Hepatocyte (in vitro differentiated cells): Measurements from ENCODE around the gene PCSK6. TPM values are rescaled to one million over a fixed set of nuclear protein-coding genes. Genes with fewer than 3 reads are reported as not detected.

Experiments
- DNase-seq: peaks from one replicate; pipeline ENCODE4 v3.0.0-alpha.2; 2016; ENCODE audit warnings: low spot score
- H2AFZ ChIP-seq: fragments of 200-600 bp; sonication (generic); 2 replicates; pipeline ENCODE4 v1.6.0; 2016; ENCODE audit warnings: antibody characterized with exemption, mild to moderate bottlenecking
- H3K27ac ChIP-seq: fragments of 200-600 bp; sonication (generic); 2 replicates; pipeline ENCODE4 v1.5.1; 2016; ENCODE audit warnings: mild to moderate bottlenecking
- H3K27me3 ChIP-seq: fragments of 200-600 bp; sonication (generic); 2 replicates; pipeline ENCODE4 v1.6.1; 2016
- H3K36me3 ChIP-seq: fragments of 200-600 bp; sonication (generic); replicated peaks from 2 replicates; pipeline ENCODE4 v1.5.1; 2016; ENCODE audit warnings: low read depth; ENCODE audit not compliant: insufficient read depth
- H3K4me1 ChIP-seq: fragments of 200-600 bp; sonication (generic); 2 replicates; pipeline ENCODE4 v1.5.1; 2016; ENCODE audit warnings: mild to moderate bottlenecking, moderate library complexity; ENCODE audit not compliant: insufficient read depth
- H3K4me2 ChIP-seq: fragments of 200-600 bp; sonication (generic); 2 replicates; pipeline ENCODE4 v1.6.0; 2016
- H3K4me3 ChIP-seq: fragments of 200-600 bp; sonication (generic); 2 replicates; pipeline ENCODE4 v1.5.1; 2016; ENCODE audit warnings: mild to moderate bottlenecking
- H3K79me2 ChIP-seq: fragments of 200-600 bp; sonication (generic); 2 replicates; pipeline ENCODE4 v1.6.0; 2017; ENCODE audit warnings: mild to moderate bottlenecking
- H3K9me2 ChIP-seq: fragments of 200-600 bp; sonication (generic); replicated peaks from 2 replicates; pipeline ENCODE4 v1.6.0; 2017; ENCODE audit warnings: mild to moderate bottlenecking; ENCODE audit not compliant: insufficient read depth
- H3K9me3 ChIP-seq: fragments of 200-600 bp; sonication (generic); 2 replicates; pipeline ENCODE4 v1.5.1; 2016; ENCODE audit warnings: low read depth, mild to moderate bottlenecking
- H4K20me1 ChIP-seq: fragments of 200-600 bp; sonication (generic); 2 replicates; pipeline ENCODE4 v1.6.0; 2016; ENCODE audit warnings: mild to moderate bottlenecking; ENCODE audit not compliant: insufficient read depth, poor library complexity, severe bottlenecking
- EZH2 ChIP-seq: fragments of 200-600 bp; sonication (generic); IDR thresholded peaks from 2 replicates; pipeline ENCODE4 v1.6.1; 2016; ENCODE audit warnings: antibody characterized with exemption, mild to moderate bottlenecking, borderline replicate concordance
- EZH2phosphoT487 ChIP-seq: fragments of 200-600 bp; sonication (generic); IDR thresholded peaks from one replicate; pipeline ENCODE4 v1.6.1; 2018; ENCODE audit warnings: antibody characterized with exemption, mild to moderate bottlenecking, low read depth, moderate library complexity; ENCODE audit not compliant: unreplicated experiment, severe bottlenecking
- WGBS: methylation state at CpG from one replicate; pipeline ENCODE4 v1.1.6; 2016; ENCODE audit warnings: low lambda C conversion rate; ENCODE audit errors: missing lambda C conversion rate; 5-methylcytosine and 5-hydroxymethylcytosine counted together
- polyA plus RNA-seq: library from polyadenylated mRNA; unstranded; fragments of >200 nt; fragmentation: Nextera tagmentation; extraction: Ambion mirVana; gene quantifications from 2 replicates; pipeline ENCODE4 v1.2.1, GENCODE V29; 2016
- total RNA-seq: library from RNA; depleted of rRNA; stranded (reverse); fragments of >200 nt; gene quantifications from 2 replicates; pipeline ENCODE4 v1.2.3, GENCODE V29; 2014
- TF ChIP-seq, protein P1 (sequence below): fragments of 200-600 bp; sonication (generic); IDR thresholded peaks from 2 replicates; pipeline ENCODE4 v1.5.1; 2016; ENCODE audit warnings: antibody characterized with exemption, mild to moderate bottlenecking; ENCODE audit not compliant: poor library complexity

PCSK6 gene
- total and polyA plus RNA-seq, 2 experiments from 2014 or later = 31.7 to 40.5 TPM

DNA sequence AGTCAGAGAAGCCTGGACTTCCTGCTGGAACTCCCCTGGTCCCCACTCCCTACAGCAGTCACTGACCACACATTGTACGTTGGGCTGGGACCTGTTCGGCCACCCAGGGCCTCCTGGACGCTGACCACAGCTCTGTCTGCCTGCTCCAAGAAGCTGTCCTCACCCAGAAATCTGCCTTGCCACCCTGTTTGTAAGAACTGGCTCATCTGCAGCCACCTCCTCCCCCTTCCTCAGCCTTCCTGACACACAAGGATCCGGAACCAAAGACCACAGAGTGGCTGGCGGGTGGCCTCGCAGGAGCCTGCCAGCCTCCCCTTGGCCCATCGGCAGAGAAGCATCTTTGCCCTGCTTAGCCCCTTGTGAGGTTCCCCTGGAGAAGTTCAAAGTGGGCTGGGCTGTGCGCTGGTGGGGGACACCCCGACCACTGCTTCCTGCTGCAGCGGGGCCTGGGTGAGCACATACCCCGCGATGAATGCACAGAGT, 91.9 kb downstream of the PCSK6 start:
- no peaks in the 10 kb centered on the region for H3K9me2 ChIP-seq
- no peaks in the 10 kb centered on the region for H4K20me1 ChIP-seq
- H3K4me1 ChIP-seq = no peaks in the 10 kb centered on the region
- DNase-seq = no peak
- H3K79me2 ChIP-seq = no peaks in the 10 kb centered on the region
- WGBS = 92% methylated on average over 12 of the region's 12 CpGs
- no peak overlapping the region for H2AFZ ChIP-seq
- H3K4me2 ChIP-seq = no peak overlapping the region
- no peak for TF ChIP-seq EZH2
- TF ChIP-seq, protein P1, sequence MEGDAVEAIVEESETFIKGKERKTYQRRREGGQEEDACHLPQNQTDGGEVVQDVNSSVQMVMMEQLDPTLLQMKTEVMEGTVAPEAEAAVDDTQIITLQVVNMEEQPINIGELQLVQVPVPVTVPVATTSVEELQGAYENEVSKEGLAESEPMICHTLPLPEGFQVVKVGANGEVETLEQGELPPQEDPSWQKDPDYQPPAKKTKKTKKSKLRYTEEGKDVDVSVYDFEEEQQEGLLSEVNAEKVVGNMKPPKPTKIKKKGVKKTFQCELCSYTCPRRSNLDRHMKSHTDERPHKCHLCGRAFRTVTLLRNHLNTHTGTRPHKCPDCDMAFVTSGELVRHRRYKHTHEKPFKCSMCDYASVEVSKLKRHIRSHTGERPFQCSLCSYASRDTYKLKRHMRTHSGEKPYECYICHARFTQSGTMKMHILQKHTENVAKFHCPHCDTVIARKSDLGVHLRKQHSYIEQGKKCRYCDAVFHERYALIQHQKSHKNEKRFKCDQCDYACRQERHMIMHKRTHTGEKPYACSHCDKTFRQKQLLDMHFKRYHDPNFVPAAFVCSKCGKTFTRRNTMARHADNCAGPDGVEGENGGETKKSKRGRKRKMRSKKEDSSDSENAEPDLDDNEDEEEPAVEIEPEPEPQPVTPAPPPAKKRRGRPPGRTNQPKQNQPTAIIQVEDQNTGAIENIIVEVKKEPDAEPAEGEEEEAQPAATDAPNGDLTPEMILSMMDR = no peak
- TF ChIP-seq EZH2phosphoT487 = no peak
- no peak overlapping the region for H3K4me3 ChIP-seq
- H3K27me3 ChIP-seq = no peaks in the 10 kb centered on the region
- no peaks in the 10 kb centered on the region for H3K36me3 ChIP-seq
- H3K9me3 ChIP-seq = no peaks in the 10 kb centered on the region
- H3K27ac ChIP-seq = no peak overlapping the region

DNA sequence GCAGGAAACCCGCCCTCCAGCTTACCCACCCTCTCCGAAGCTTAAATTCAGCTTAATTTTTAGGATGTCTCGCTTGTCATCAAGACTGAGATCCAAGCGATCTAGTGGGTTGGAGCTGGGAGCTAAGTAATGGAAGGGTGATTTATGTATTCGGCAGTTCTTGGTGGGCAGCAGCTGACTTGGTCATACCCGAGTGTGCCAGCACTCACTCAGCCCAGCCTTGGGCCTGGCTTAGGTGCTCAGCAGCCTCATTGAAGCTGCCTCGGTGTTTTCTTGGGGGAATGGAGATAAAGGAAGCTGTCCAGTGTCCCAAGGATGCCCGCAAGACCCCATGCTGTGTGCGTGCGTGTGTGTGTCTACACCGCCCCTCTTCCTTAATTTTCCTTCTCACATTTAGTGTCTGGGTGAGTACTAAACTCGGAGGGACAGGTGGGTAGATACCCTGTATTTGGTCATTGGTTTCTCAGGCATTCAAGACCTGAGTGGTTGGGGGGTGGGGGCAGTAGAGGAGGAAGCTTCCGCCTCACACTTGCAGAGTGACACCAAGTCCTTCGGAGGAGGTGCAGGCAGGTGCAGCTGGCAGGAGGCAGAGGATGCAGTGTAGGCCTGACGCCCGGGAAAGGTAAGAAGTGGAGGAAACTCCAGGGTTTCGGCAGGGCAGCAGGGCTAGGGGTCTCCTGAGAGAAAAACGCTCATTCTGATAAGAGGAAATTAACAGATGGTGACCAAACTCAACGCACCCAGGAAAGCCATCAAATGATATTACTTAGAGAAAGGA, 92.8 kb downstream of the PCSK6 start:
- Histone ChIP-seq H4K20me1 (no peaks in the 10 kb centered on the region), H3K9me3 (no peaks in the 10 kb centered on the region), H3K4me1 (no peaks in the 10 kb centered on the region), H3K27ac (no peak overlapping the region), H3K27me3 (no peaks in the 10 kb centered on the region), H3K36me3 (no peaks in the 10 kb centered on the region), H3K4me3 (no peak overlapping the region), H2AFZ (no peak overlapping the region), H3K79me2 (no peaks in the 10 kb centered on the region), H3K4me2 (no peak overlapping the region), H3K9me2 (no peaks in the 10 kb centered on the region)
- TF ChIP-seq EZH2phosphoT487 (no peak), EZH2 (no peak)
- TF ChIP-seq, protein P1 = no peak
- 87% methylated on average over 19 of the region's 19 CpGs for WGBS
- DNase-seq = no peak

DNA sequence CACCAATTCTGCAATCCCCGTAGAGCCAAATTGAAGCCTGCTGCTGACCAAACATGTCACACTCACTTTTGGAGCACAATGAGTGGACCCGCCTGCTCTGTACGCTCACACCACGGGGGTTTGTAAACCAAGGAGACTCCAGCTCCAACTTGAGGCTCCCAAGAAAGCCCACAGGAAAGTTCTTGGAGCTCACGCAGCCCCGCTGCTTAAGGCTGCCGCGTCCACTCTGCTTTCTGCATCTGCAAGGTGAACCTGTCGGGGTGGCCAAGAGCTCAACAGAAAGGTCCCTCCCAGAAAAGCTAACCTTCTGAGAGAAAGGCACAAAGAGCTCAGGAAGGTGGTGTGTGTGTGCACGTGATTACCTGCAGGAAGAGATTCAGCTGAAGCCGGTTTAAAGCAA, 94.9 kb downstream of the PCSK6 start:
- Histone ChIP-seq H3K4me2 (no peak overlapping the region), H3K9me3 (no peaks in the 10 kb centered on the region), H3K9me2 (no peaks in the 10 kb centered on the region), H3K79me2 (no peaks in the 10 kb centered on the region), H3K36me3 (no peaks in the 10 kb centered on the region), H3K27ac (no peak overlapping the region), H3K4me1 (no peaks in the 10 kb centered on the region), H4K20me1 (no peaks in the 10 kb centered on the region), H2AFZ (no peak overlapping the region), H3K27me3 (no peaks in the 10 kb centered on the region), H3K4me3 (no peak overlapping the region)
- DNase-seq = no peak
- TF ChIP-seq EZH2phosphoT487 (no peak), EZH2 (no peak)
- TF ChIP-seq, protein P1 = no peak
- WGBS = 71% methylated on average over 11 of the region's 11 CpGs
